Activated CD8-positive, alpha-beta memory T cell treated with anti-CD3 and anti-CD28 coated beads for 24 hours (primary cell): ENCODE measurements around the gene DISP3.

Experiments
- DNase-seq: peaks from one replicate; pipeline ENCODE4 v3.0.0-alpha.2; 2020

The DISP3 gene

GRCh38 chr1:11458811-11459275 lies 20.1 kb upstream of the DISP3 start:
- no peak for DNase-seq

DNA sequence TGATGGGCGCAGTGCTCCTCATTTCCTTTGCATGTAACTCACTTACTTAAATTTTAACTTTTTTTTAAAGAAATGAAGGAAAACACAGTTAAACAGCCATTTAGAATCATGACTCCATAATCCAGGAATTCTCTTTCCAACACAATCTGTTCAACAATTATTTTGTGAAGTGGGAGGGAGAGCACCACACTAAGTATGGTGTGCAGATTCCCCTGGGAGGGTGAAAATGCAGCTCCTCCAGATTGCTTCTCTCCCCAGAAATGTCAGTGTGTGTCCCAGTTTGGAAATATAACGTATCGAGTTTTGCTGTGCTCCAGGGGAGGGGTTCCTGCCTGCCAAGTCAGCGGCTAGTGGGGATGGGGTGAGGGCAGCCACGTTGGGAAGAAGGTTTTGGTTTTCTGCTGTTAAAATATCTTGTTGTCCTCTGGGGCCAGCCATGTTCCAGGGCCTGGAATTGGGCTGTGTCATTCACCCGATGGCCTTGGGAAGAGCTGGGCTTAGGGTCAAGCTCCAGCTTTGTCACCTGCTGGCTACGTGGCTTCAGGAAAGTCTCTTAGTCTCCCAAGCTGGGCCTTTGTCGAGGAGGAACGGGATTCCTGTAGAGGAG lies 17.3 kb upstream of the DISP3 start:
- no peak for DNase-seq

DNA sequence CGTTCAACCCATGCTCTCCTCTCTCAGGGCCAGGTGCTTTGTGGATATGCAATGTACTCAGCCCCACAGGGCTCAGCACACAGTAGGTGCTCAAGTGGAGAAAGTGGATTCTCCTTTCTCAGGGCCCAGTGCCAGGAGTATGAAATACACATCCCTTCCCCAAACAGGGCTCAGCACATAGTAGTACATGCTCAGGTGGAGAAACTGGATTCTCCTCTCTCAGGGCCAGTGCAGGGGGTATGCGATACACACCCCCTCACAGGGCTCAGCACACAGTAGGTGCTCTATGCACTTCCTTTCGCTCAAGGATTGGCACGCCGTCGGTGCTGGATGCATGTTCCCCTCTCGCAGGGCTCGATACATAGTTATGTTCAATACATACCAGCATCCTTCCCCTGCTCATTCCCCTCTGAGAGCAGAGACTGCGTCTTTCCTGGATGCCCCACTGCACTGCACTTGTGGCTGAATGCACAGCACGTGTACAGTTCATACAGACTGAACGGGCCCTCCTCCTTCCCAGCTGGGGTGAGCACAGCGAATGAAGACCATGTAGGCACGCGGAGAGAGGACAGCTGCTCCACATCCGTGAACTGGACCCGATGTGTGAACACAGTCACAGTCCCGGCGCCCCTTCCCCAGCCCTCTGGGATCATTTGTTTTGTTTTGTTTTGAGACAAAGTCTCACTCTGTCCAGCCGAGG lies 16.6 kb upstream of the DISP3 start:
- DNase-seq, result no peak

DNA sequence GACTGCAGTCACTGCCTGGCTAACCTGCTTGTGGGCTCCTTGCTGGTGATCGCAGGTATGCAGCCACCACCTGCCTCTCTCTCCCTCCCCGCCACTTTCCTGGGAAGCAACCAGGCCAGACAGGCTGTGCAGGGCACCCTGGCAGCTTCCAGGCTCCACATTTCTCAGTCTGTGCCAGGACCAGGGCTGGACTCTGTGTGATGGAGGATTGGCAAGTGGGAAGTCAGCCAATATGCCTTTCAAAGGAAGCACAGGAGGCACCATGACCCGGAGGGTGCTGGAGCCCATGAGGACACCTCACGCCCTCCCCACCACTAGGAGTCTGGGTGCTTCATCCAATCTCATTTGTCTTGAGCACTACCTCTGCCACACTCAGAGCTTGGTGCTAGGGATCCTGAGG lies 15.8 kb upstream of the DISP3 start:
- DNase-seq, result no peak

DNA sequence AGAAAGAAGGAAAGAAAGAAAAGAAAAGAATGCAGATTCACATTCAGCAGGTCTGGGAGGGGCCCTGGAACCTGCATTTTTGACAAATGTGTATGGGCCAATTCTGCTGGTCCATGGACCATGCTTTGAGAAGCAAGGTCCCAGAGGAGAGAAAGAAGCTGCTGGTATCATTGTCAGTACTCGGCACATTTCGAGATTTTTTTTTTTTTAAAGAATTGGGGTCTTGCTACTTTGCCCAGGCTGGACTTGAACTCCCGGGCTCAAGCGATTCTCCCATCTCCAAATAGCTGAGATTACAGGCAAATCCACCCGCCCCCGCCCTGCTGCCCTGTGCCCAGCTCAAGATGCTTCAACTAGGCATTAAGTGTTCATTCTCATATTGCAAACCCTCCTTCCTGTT lies 13.6 kb upstream of the DISP3 start:
- no peak for DNase-seq

GRCh38 chr1:11466416-11466815 lies 12.5 kb upstream of the DISP3 start:
- no peak for DNase-seq

DNA sequence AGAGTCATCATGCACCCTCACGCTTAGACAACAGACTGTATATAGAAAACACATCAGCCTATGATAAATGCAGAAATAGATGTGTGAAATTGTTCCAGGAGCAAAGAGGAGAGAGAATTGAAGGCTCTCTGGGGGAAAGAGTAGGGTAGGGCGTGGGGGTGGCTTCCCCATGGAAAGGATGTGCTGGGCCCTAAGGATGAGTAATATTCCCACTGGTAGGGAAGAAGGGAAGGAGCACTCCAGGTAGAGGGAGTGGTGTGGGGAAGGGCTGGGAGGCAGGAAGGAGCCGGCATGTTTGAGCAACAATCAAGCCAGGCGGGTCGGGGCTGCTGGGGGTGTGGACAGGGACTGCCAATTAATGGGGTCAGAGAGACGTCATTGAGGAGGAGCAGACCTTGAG lies 10.1 kb upstream of the DISP3 start:
- DNase-seq, result no peak

DNA sequence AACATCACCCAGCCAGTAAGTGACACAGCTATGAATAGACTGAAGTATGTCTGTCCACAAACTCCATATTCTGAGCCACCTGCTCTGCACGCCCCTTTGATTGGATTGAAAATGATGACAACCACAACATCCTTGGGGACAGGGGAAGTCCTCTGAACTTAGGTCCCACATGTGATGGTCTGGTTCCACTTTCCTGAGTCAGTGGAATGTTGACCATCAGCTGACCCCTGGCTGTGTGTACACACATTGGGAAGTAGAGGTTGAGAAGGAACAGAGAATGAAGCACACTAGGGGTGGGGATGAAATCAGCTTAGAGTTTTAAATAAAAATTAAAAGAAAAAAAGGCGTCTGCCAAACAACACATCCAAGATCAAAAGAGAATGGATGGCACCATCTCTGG lies 8.0 kb upstream of the DISP3 start:
- DNase-seq, result no peak

DNA sequence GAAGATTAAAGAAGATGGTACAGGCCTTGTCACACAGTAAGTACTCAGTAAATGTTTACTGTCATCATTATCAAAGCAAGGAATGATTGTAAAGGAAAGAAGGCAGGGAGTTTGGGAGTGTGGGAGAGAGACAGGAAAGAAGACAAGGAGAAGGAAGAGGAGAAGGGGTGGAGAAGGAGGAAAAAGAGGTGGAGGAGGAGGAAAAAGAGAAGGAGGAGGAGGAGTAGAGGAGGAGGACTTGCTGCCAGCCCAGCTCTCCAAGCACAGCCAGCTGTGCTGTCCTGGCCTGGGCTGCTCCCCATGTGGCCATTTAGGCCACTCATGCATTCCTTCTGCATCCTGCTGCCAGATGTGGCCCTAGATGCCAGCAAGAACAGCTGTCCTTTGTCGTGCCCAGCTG lies 7.5 kb upstream of the DISP3 start:
- no peak for DNase-seq

DNA sequence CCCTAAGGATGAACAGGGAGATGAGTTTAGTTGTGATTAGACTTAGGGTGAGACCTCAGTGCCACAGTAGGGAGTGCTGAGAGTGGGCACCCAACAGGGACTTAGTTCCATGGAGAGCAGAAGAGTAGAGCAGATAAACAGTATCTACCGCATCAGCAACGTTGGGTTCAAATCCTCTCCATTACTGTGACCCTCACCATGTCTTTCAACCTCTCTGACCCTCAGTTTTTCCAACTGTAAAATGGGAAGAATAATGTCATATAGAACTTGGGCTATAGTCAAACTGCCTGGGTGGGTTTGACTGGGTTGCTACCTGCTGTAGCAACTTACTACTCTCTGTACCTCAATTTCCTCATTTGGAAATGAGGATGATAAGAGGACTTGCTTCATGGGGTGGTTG lies 6.7 kb upstream of the DISP3 start:
- DNase-seq, result no peak

- DNase-seq, result no peak
Measured at GRCh38 chr1:11472741-11473140, 6.2 kb upstream of the DISP3 start.

GRCh38 chr1:11473491-11474034 lies 5.4 kb upstream of the DISP3 start:
- no peak for DNase-seq

DNA sequence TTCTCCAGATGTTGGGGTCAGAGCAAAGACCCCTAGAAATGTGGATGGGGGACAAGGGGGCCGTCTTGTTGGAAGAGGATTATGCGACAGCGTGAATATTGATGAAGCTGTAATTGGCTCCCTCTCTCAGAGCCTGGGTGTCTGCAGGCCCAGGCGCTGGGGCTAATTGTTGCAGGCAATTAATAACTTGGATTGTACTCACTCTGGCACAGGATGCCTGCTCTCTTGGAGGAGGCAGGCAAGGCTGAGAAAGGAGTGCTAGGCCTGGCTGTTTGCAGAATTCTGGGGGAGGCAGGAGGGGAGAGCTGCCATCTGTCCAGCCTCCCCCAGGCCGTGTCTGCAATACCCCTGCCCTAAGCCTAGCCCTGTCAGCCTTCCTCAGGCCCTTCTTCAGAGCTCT lies 4.1 kb upstream of the DISP3 start:
- no peak for DNase-seq

DNA sequence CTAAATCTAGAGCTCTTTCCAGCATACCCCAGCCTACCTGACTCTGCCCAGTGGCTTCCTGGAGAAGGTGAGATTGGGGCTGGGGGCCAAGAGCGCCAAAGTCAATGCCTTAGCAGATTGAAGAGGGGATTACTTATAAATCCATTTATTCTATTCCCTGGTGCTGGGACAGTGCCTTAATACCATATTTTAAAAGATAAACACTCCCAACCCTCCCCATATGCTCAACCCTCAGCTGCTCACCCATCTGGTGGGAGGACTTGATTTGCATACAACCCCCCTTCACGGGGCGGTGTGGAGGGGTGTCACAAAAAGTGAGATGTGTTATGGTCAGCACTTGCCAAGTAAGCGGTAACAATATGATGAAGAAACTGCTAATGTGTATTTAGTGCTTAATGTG lies 3.2 kb upstream of the DISP3 start:
- DNase-seq, result no peak

GRCh38 chr1:11479375-11479979 lies 522 bp downstream of the DISP3 start:
- DNase-seq, result no peak

DNA sequence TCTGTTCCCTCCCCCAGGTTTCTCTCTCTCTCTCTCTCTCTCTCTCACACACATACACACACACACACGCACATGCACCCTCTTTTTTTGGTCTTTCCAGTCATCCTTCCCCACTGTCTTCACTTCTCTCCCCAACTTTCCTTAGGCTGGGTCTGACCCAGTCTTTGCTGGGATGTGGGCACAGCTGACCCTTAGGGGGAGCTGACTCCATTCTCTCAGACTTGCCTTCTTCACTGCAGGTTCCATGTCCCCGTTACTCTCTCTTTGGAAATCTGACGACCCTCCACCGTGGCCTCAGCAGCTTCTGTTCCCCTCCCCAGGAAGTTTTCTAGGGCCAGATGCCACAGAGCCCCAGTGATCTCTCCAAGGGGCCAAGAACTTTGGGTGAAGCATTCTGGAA lies 2.1 kb downstream of the DISP3 start:
- no peak for DNase-seq

DNA sequence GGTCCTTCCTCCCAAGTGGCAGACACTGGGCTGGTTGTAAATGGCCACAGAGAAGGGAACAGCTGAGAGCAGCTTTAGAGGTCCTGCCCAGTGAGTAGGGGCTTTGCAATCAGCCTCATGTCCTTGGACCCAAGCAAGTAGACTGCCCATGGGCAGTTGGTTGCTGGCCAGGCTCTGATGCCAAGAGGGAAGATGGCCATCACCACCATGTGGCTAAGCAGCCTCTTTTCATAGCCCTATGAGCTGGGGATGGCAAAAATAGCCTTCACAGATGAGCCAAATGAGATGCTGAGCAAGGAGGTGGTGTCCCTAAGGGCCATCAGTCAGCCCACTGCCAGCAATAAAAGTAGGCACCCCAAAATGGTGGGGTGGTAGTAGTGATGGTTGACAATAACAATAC lies 3.2 kb downstream of the DISP3 start:
- DNase-seq, result no peak

GRCh38 chr1:11482701-11483479 lies 3.9 kb downstream of the DISP3 start:
- DNase-seq, result no peak

DNA sequence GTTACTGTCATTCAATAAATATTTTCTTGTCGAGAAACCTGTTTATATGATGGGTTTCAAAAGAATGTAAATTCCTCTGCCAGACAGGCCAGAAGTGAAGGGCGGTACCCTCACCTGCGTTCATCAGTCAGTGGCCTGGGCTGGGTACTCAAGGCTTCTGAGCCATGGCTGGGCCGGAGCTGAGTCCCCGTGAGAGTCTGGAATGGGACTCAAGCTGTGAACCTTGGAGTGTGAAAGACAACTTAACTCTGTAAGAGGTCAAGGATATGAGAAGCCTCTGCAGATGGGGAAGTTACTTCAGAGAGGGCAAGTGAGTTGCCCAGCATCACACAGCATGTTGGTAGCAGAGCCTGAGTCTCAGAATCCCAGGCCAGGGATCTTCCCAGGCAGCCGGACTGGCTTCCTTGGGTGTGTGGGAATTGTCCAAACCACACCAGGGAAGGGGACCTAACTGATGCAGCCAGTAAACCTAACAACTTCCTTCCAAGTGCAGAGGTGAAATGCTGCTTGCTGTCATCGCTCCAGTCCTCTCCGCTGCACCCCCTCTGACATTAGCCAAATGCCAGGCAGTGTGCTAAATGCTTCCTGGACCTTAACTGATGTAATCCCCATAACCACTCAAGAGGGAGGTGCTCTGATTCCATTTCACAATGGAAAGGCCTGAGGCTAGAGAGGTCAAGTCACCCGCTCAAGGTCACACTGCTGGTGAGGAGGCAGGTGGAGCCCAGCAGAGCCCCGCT lies 4.8 kb downstream of the DISP3 start:
- no peak for DNase-seq

GRCh38 chr1:11484321-11484655 lies 5.3 kb downstream of the DISP3 start:
- DNase-seq, result no peak

DNA sequence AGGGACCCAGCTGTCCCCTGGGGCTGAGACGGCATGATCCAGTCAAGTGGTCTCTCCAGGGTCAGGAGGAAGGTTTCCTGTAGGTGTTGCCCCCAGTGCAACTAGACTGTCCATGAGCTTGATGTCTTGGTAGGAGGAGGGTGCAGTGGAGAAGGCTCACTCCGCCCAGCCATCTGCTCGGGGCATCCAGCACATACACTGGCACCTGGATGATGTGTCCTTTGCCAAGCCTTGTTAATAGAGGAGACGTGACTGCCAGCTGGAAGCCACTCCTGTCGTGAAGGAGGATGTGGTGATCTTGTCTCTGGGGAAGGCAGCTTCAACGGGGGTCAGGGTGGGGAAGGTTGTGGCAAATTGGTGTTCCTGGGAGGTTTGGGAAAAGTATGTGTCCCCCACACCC lies 6.2 kb downstream of the DISP3 start:
- no peak for DNase-seq

DNA sequence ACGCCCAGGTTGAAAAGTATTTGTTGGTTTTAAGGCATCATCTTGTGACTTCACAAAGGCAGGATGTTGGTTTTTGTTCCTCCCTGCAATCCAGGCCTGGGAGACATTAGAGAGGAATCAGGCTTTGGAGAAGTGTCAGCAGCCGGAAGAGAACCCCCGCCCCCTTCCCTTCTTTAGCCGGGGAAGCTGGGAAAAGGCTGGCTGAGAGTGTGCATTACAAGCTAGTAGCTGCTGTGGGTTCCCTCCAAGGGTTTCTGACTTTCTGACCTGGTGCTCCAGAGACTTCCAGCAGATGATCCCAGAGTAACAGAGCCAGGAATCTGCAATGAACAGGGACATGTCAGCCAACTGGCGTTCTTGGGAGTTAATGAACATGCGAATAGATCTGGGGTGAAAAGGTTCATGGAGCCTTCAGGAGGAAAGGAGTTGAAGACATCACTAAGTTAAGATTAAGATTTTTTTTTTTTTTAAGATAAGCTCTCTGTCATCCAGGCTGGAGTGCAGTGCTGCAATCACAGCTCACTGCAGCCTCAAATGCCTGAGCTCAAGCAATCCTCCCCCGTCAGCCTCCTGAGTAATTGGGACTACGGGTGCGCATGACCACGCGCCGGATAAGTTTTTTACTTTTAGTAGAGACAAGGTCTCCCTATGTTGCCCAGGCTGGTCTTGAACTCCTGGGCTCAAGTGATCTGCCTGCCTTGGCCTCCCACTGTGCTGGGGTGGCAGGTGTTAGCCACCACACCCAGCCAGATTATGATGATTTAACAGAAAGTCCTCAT lies 7.5 kb downstream of the DISP3 start:
- no peak for DNase-seq
